Measurements from ENCODE around the gene HPX. TPM values are rescaled to one million over a fixed set of nuclear protein-coding genes. Genes with fewer than 3 reads are reported as not detected.

HPX gene
- total and polyA plus RNA-seq, 10 donors: 0.65 to 3.8 (median 1.4) TPM; not detected in 1

- WGBS, 5 donors: 84 to 97% (median 90%) methylated on average over 3 of the region's 3 CpGs
- Histone ChIP-seq H3K36me3 (no peaks in the 10 kb centered on the region), H3K4me3 (no peak overlapping the region), H3K4me1 (no peaks in the 10 kb centered on the region), H3K9me3 (no peaks in the 10 kb centered on the region), H3K27me3 (replicated peaks in 1 of 7) (no peaks in the 10 kb centered on the region), H3K27ac (no peak overlapping the region)
- no peak for TF ChIP-seq CTCF (IDR thresholded peaks at IDR 0.05 in 8 of 11, conservative IDR thresholded peaks at IDR 0.05 in 3 of 11)
- TF ChIP-seq POLR2A (IDR thresholded peaks at IDR 0.05): no peak
- no peak for TF ChIP-seq POLR2AphosphoS5 (IDR thresholded peaks at IDR 0.05)
- intact Hi-C loops (cut with DNase I; ENCODE audit: low total_unique reads): no loop called here
- no peak for DNase-seq
Measured at GRCh38 chr11:6431861-6432260, 8.9 kb downstream of the HPX start.

- Histone ChIP-seq H3K4me1 (no peaks in the 10 kb centered on the region), H3K9me3 (no peaks in the 10 kb centered on the region), H3K36me3 (no peaks in the 10 kb centered on the region), H3K4me3 (no peak overlapping the region), H3K27me3 (replicated peaks in 1 of 7) (no peaks in the 10 kb centered on the region), H3K27ac (no peak overlapping the region)
- DNase-seq: no peak
- intact Hi-C loops (cut with DNase I; ENCODE audit: low total_unique reads): no loop called here
- no peak for TF ChIP-seq POLR2AphosphoS5 (IDR thresholded peaks at IDR 0.05)
- TF ChIP-seq POLR2A (IDR thresholded peaks at IDR 0.05): no peak
- no peak for TF ChIP-seq CTCF (IDR thresholded peaks at IDR 0.05 in 8 of 11, conservative IDR thresholded peaks at IDR 0.05 in 3 of 11)
Measured at GRCh38 chr11:6427516-6427915, 13.3 kb downstream of the HPX start.

- no peak for DNase-seq
Measured at GRCh38 chr11:6420677-6421076, 20.1 kb downstream of the HPX start.

More at GRCh38 chr11:6420677-6421076, 20.1 kb downstream of the HPX start:
- intact Hi-C loops (cut with DNase I; ENCODE audit: low total_unique reads): no loop called here
- H3K27me3 ChIP-seq (replicated peaks in 1 of 7): peaks cover 0 to 22% (median 0%) of the 10 kb centered on the region in 7 donors
- no peak for TF ChIP-seq POLR2AphosphoS5 (IDR thresholded peaks at IDR 0.05)
- no peak for TF ChIP-seq POLR2A (IDR thresholded peaks at IDR 0.05)
- no peak for TF ChIP-seq CTCF (IDR thresholded peaks at IDR 0.05 in 8 of 11, conservative IDR thresholded peaks at IDR 0.05 in 3 of 11)
- no peak overlapping the region for H3K27ac ChIP-seq
- H3K4me3 ChIP-seq: peak overlapping the region in 1 of 8 donors; percentile 5
- H3K9me3 ChIP-seq: no peaks in the 10 kb centered on the region
- peaks cover 0 to 42% (median 31%) of the 10 kb centered on the region in 6 donors for H3K4me1 ChIP-seq
- WGBS, 5 donors: 89 to 93% (median 93%) methylated on average over 3 of the region's 3 CpGs
- H3K36me3 ChIP-seq: no peaks in the 10 kb centered on the region
